ENCODE data around the gene PPP2R5D.

The PPP2R5D gene

GRCh38 chr6:43034190-43034525 is 49.8 kb downstream of the PPP2R5D start:
- Histone ChIP-seq H3K27ac (replicated peaks; ENCODE audit: low read length) (no peak overlapping the region), H4K8ac (ENCODE audit: low read depth, low read length) (no peak overlapping the region), H3K79me1 (ENCODE audit: low read depth, low read length) (peaks cover 4% of the 10 kb centered on the region), H3K36me3 (replicated peaks in 1 of 2; ENCODE audit: control insufficient read depth in 2 of 2, insufficient read depth in 2 of 2, low read length in 2 of 2) (peaks cover 47 to 83% of the 10 kb centered on the region in 2 donors), H3K18ac (ENCODE audit: low read length) (no peak overlapping the region), H2BK120ac (ENCODE audit: low read depth, low read length) (no peak overlapping the region), H3K23ac (ENCODE audit: low read depth, low read length, poor library complexity) (no peak overlapping the region), H2BK5ac (ENCODE audit: low read length) (no peak overlapping the region), H2BK12ac (ENCODE audit: low read length) (no peak overlapping the region), H3K4me1 (ENCODE audit: control insufficient read depth in 2 of 2, insufficient read depth in 1 of 2, low read depth in 1 of 2, low read length in 2 of 2) (peaks cover 0 to 3% of the 10 kb centered on the region in 2 donors), H3K4me3 (ENCODE audit: low read length in 2 of 2) (no peak overlapping the region), H2AK5ac (ENCODE audit: low read depth, low read length) (no peak overlapping the region), H2BK15ac (ENCODE audit: low read length) (no peak overlapping the region), H3K9ac (ENCODE audit: low read depth, low read length, poor library complexity) (no peak overlapping the region), H4K91ac (ENCODE audit: low read depth, low read length, poor library complexity) (no peak overlapping the region), H3K14ac (ENCODE audit: low read length) (no peak overlapping the region), H3K27me3 (ENCODE audit: control insufficient read depth in 3 of 3, insufficient read depth in 3 of 3, low read depth in 1 of 3, low read length in 3 of 3) (no peaks in the 10 kb centered on the region), H3K9me3 (replicated peaks in 1 of 2; ENCODE audit: control insufficient read depth in 2 of 2, insufficient read depth in 1 of 2, low read depth in 1 of 2, low read length in 2 of 2) (no peaks in the 10 kb centered on the region), H2AFZ (ENCODE audit: low read length) (no peak overlapping the region), H3K4me2 (ENCODE audit: insufficient read depth, low read length, poor library complexity, severe bottlenecking) (no peak overlapping the region), H3K4ac (ENCODE audit: low read length) (no peak overlapping the region)
- DNase-seq (ENCODE audit: low spot score) = no peak
- WGBS, 2 donors (ENCODE audit: extremely low coverage in 2 of 2, insufficient read length in 2 of 2, insufficient replicate concordance in 1 of 2) = no CpG with 5 or more reads among the region's 2 CpGs

- Histone ChIP-seq H3K23ac (ENCODE audit: low read depth, low read length, poor library complexity) (no peak overlapping the region), H3K27me3 (ENCODE audit: control insufficient read depth in 3 of 3, insufficient read depth in 3 of 3, low read depth in 1 of 3, low read length in 3 of 3) (no peaks in the 10 kb centered on the region), H3K18ac (ENCODE audit: low read length) (no peak overlapping the region), H3K4me2 (ENCODE audit: insufficient read depth, low read length, poor library complexity, severe bottlenecking) (no peak overlapping the region), H2BK120ac (ENCODE audit: low read depth, low read length) (no peak overlapping the region), H3K4me3 (ENCODE audit: low read length in 2 of 2) (no peak overlapping the region), H3K14ac (ENCODE audit: low read length) (no peak overlapping the region), H2BK5ac (ENCODE audit: low read length) (no peak overlapping the region), H4K8ac (ENCODE audit: low read depth, low read length) (no peak overlapping the region), H2AK5ac (ENCODE audit: low read depth, low read length) (no peak overlapping the region), H3K79me1 (ENCODE audit: low read depth, low read length) (peaks cover 4% of the 10 kb centered on the region), H3K4me1 (ENCODE audit: control insufficient read depth in 2 of 2, insufficient read depth in 1 of 2, low read depth in 1 of 2, low read length in 2 of 2) (peaks cover 0 to 3% of the 10 kb centered on the region in 2 donors), H2BK15ac (ENCODE audit: low read length) (no peak overlapping the region), H2BK12ac (ENCODE audit: low read length) (no peak overlapping the region), H3K9ac (ENCODE audit: low read depth, low read length, poor library complexity) (no peak overlapping the region), H3K9me3 (replicated peaks in 1 of 2; ENCODE audit: control insufficient read depth in 2 of 2, insufficient read depth in 1 of 2, low read depth in 1 of 2, low read length in 2 of 2) (no peaks in the 10 kb centered on the region), H4K91ac (ENCODE audit: low read depth, low read length, poor library complexity) (no peak overlapping the region), H3K36me3 (replicated peaks in 1 of 2; ENCODE audit: control insufficient read depth in 2 of 2, insufficient read depth in 2 of 2, low read length in 2 of 2) (peaks cover 50 to 83% of the 10 kb centered on the region in 2 donors), H3K27ac (replicated peaks; ENCODE audit: low read length) (no peak overlapping the region), H2AFZ (ENCODE audit: low read length) (no peak overlapping the region), H3K4ac (ENCODE audit: low read length) (no peak overlapping the region)
- no peak for DNase-seq (ENCODE audit: low spot score)
- WGBS, 2 donors (ENCODE audit: extremely low coverage in 2 of 2, insufficient read length in 2 of 2, insufficient replicate concordance in 1 of 2) = no CpG with 5 or more reads among the region's 4 CpGs
These were observed 51.3 kb downstream of the PPP2R5D start for GRCh38 chr6:43035495-43036194.

- no peak overlapping the region for H4K8ac ChIP-seq (ENCODE audit: low read depth, low read length)
- H3K18ac ChIP-seq (ENCODE audit: low read length) = no peak overlapping the region
- no peak overlapping the region for H3K27ac ChIP-seq (replicated peaks; ENCODE audit: low read length)
- H4K91ac ChIP-seq (ENCODE audit: low read depth, low read length, poor library complexity) = no peak overlapping the region
- H2BK5ac ChIP-seq (ENCODE audit: low read length) = no peak overlapping the region
- DNase-seq (ENCODE audit: low spot score) = no peak
- no peak overlapping the region for H2AK5ac ChIP-seq (ENCODE audit: low read depth, low read length)
- H3K23ac ChIP-seq (ENCODE audit: low read depth, low read length, poor library complexity) = no peak overlapping the region
- no peak overlapping the region for H3K4me2 ChIP-seq (ENCODE audit: insufficient read depth, low read length, poor library complexity, severe bottlenecking)
- no peak overlapping the region for H2AFZ ChIP-seq (ENCODE audit: low read length)
- H3K9me3 ChIP-seq (replicated peaks in 1 of 2; ENCODE audit: control insufficient read depth in 2 of 2, insufficient read depth in 1 of 2, low read depth in 1 of 2, low read length in 2 of 2) = no peaks in the 10 kb centered on the region
- no peak overlapping the region for H3K14ac ChIP-seq (ENCODE audit: low read length)
- H3K27me3 ChIP-seq (ENCODE audit: control insufficient read depth in 3 of 3, insufficient read depth in 3 of 3, low read depth in 1 of 3, low read length in 3 of 3) = no peaks in the 10 kb centered on the region
- H3K36me3 ChIP-seq (replicated peaks in 1 of 2; ENCODE audit: control insufficient read depth in 2 of 2, insufficient read depth in 2 of 2, low read length in 2 of 2) = peaks cover 53 to 87% of the 10 kb centered on the region in 2 donors
- WGBS, 2 donors (ENCODE audit: extremely low coverage in 2 of 2, insufficient read length in 2 of 2, insufficient replicate concordance in 1 of 2) = no CpG with 5 or more reads among the region's 9 CpGs
- H3K4me3 ChIP-seq (ENCODE audit: low read length in 2 of 2) = no peak overlapping the region
- no peak overlapping the region for H3K4ac ChIP-seq (ENCODE audit: low read length)
- peaks cover 0 to 3% of the 10 kb centered on the region in 2 donors for H3K4me1 ChIP-seq (ENCODE audit: control insufficient read depth in 2 of 2, insufficient read depth in 1 of 2, low read depth in 1 of 2, low read length in 2 of 2)
- no peak overlapping the region for H3K9ac ChIP-seq (ENCODE audit: low read depth, low read length, poor library complexity)
- no peak overlapping the region for H2BK15ac ChIP-seq (ENCODE audit: low read length)
- H2BK12ac ChIP-seq (ENCODE audit: low read length) = no peak overlapping the region
- peaks cover 4% of the 10 kb centered on the region for H3K79me1 ChIP-seq (ENCODE audit: low read depth, low read length)
- no peak overlapping the region for H2BK120ac ChIP-seq (ENCODE audit: low read depth, low read length)
These were observed 52.3 kb downstream of the PPP2R5D start for GRCh38 chr6:43036712-43037111.

- no peak overlapping the region for H4K91ac ChIP-seq (ENCODE audit: low read depth, low read length, poor library complexity)
- peaks cover 53 to 86% of the 10 kb centered on the region in 2 donors for H3K36me3 ChIP-seq (replicated peaks in 1 of 2; ENCODE audit: control insufficient read depth in 2 of 2, insufficient read depth in 2 of 2, low read length in 2 of 2)
- no peak overlapping the region for H2AFZ ChIP-seq (ENCODE audit: low read length)
- no peak overlapping the region for H3K27ac ChIP-seq (replicated peaks; ENCODE audit: low read length)
- H3K4me3 ChIP-seq (ENCODE audit: low read length in 2 of 2) = no peak overlapping the region
- peaks cover 0 to 3% of the 10 kb centered on the region in 2 donors for H3K4me1 ChIP-seq (ENCODE audit: control insufficient read depth in 2 of 2, insufficient read depth in 1 of 2, low read depth in 1 of 2, low read length in 2 of 2)
- H3K9me3 ChIP-seq (replicated peaks in 1 of 2; ENCODE audit: control insufficient read depth in 2 of 2, insufficient read depth in 1 of 2, low read depth in 1 of 2, low read length in 2 of 2) = no peaks in the 10 kb centered on the region
- H3K9ac ChIP-seq (ENCODE audit: low read depth, low read length, poor library complexity) = no peak overlapping the region
- H3K4me2 ChIP-seq (ENCODE audit: insufficient read depth, low read length, poor library complexity, severe bottlenecking) = no peak overlapping the region
- no peak overlapping the region for H3K18ac ChIP-seq (ENCODE audit: low read length)
- no peak overlapping the region for H3K14ac ChIP-seq (ENCODE audit: low read length)
- no peak overlapping the region for H2AK5ac ChIP-seq (ENCODE audit: low read depth, low read length)
- no peak overlapping the region for H2BK120ac ChIP-seq (ENCODE audit: low read depth, low read length)
- no peak for DNase-seq (ENCODE audit: low spot score)
- H3K27me3 ChIP-seq (ENCODE audit: control insufficient read depth in 3 of 3, insufficient read depth in 3 of 3, low read depth in 1 of 3, low read length in 3 of 3) = no peaks in the 10 kb centered on the region
- H3K79me1 ChIP-seq (ENCODE audit: low read depth, low read length) = peaks cover 4% of the 10 kb centered on the region
- H2BK15ac ChIP-seq (ENCODE audit: low read length) = no peak overlapping the region
- H3K4ac ChIP-seq (ENCODE audit: low read length) = no peak overlapping the region
- WGBS, 2 donors (ENCODE audit: extremely low coverage in 2 of 2, insufficient read length in 2 of 2, insufficient replicate concordance in 1 of 2) = no CpG with 5 or more reads among the region's 5 CpGs
- H2BK5ac ChIP-seq (ENCODE audit: low read length) = no peak overlapping the region
- H2BK12ac ChIP-seq (ENCODE audit: low read length) = no peak overlapping the region
- H3K23ac ChIP-seq (ENCODE audit: low read depth, low read length, poor library complexity) = peak overlapping the region; percentile 40
- no peak overlapping the region for H4K8ac ChIP-seq (ENCODE audit: low read depth, low read length)
These were observed 52.8 kb downstream of the PPP2R5D start for GRCh38 chr6:43037197-43037596.

Data from neuronal stem cell (in vitro differentiated cells).